GM12872 (cell line): Measurements from ENCODE around the gene KCTD16.

Experiments used
- CTCF ChIP-seq: IDR thresholded peaks from 3 replicates; pipeline ENCODE4 v1.5.1; 2011; ENCODE audit warnings: low read depth, mild to moderate bottlenecking, low read length, moderate library complexity; ENCODE audit not compliant: insufficient read depth

The KCTD16 gene

GRCh38 chr5:144166696-144167095 is 4.0 kb upstream of the KCTD16 start:
- TF ChIP-seq CTCF = no peak

GRCh38 chr5:144167998-144168397 is 2.7 kb upstream of the KCTD16 start:
- TF ChIP-seq CTCF = no peak

- no peak for TF ChIP-seq CTCF
Observed at GRCh38 chr5:144169904-144170275, 783 bp upstream of the KCTD16 start.

GRCh38 chr5:144173766-144174165 is 3.1 kb downstream of the KCTD16 start:
- TF ChIP-seq CTCF = no peak

GRCh38 chr5:144177548-144177947 is 6.9 kb downstream of the KCTD16 start:
- TF ChIP-seq CTCF = no peak

- TF ChIP-seq CTCF = no peak
Observed at GRCh38 chr5:144179226-144179625, 8.6 kb downstream of the KCTD16 start.

GRCh38 chr5:144183254-144183889 is 12.7 kb downstream of the KCTD16 start:
- TF ChIP-seq CTCF = peak; percentile 48; the same call in 2 of the 3 replicates
